Gastrocnemius medialis (tissue), 4 donors: Measurements from ENCODE around the gene PPP2R3B.

ENCODE experiments used
- CTCF ChIP-seq, 5 experiments: fragments of 450-650 bp in 3 of 5; fragments of 200-600 bp in 2 of 5; sonication (generic) in 2 of 5; IDR thresholded peaks in 4 of 5; conservative IDR thresholded peaks in 1 of 5; 1 replicate in 4 of 5; 2 replicates in 1 of 5; pipeline ENCODE4 v1.5.1; 2016 to 2019; ENCODE audit warnings: antibody characterized with exemption in 5 of 5, mild to moderate bottlenecking in 3 of 5, moderate library complexity in 3 of 5
- POLR2A ChIP-seq, 2 donors: fragments of 450-650 bp; IDR thresholded peaks; one replicate each; pipeline ENCODE4 v1.6.1; 2017; ENCODE audit warnings: antibody characterized with exemption in 2 of 2, mild to moderate bottlenecking in 2 of 2, moderate library complexity in 2 of 2

GRCh38 chrX:331151-331824 lies 55.4 kb downstream of the PPP2R3B start:
- TF ChIP-seq CTCF (IDR thresholded peaks at IDR 0.05 in 4 of 5, conservative IDR thresholded peaks at IDR 0.05 in 1 of 5) (no peak), POLR2A (IDR thresholded peaks at IDR 0.05) (no peak)
